Astrocyte (in vitro differentiated cells and primary cell): ENCODE data around the gene OPA1. TPM values are rescaled to one million over a fixed set of nuclear protein-coding genes. Genes with fewer than 3 reads are reported as not detected.
A peak's percentile ranks its signal among the peaks of the same experiment; 100 is the strongest.

ENCODE experiments used
- DNase-seq: peaks from one replicate; pipeline ENCODE4 v3.0.0-alpha.2; 2010; ENCODE audit warnings: low read depth
- FAIRE-seq: peaks from 2 replicates; lab custom pipeline; 2011; peaks lifted over from hg19 to GRCh38; lab: Jason Lieb, UNC
- H2AFZ ChIP-seq: 2 replicates; pipeline ENCODE4 v1.6.0; 2012; ENCODE audit warnings: low read depth, low read length, inconsistent platforms
- H3K27ac ChIP-seq: 2 replicates; pipeline ENCODE4 v1.5.1; 2011; ENCODE audit warnings: low read depth, low read length, inconsistent platforms
- H3K27me3 ChIP-seq: 2 replicates; pipeline ENCODE4 v1.6.0; 2011; ENCODE audit warnings: low read length, inconsistent platforms; ENCODE audit not compliant: insufficient read depth
- H3K36me3 ChIP-seq: 2 replicates; pipeline ENCODE4 v1.5.1; 2011; ENCODE audit warnings: low read length, inconsistent platforms; ENCODE audit not compliant: insufficient read depth
- H3K4me1 ChIP-seq: 2 replicates; pipeline ENCODE4 v1.5.1; 2011; ENCODE audit warnings: low read length, inconsistent platforms; ENCODE audit not compliant: insufficient read depth
- H3K4me2 ChIP-seq: 2 replicates; pipeline ENCODE4 v1.6.0; 2012; ENCODE audit warnings: low read length, inconsistent platforms
- H3K4me3 ChIP-seq: 2 replicates; pipeline ENCODE4 v1.5.1; 2011; ENCODE audit warnings: low read depth, mild to moderate bottlenecking, low read length, inconsistent platforms; ENCODE audit not compliant: insufficient read depth
- H3K79me2 ChIP-seq: 2 replicates; pipeline ENCODE4 v1.6.0; 2012; ENCODE audit warnings: mild to moderate bottlenecking, low read length, inconsistent platforms; ENCODE audit not compliant: insufficient read depth
- H3K9ac ChIP-seq: 2 replicates; pipeline ENCODE4 v1.6.0; 2012; ENCODE audit warnings: mild to moderate bottlenecking, low read length, inconsistent platforms
- H3K9me3 ChIP-seq: 2 replicates; pipeline ENCODE4 v1.5.1; 2012; ENCODE audit warnings: low read depth, mild to moderate bottlenecking, low read length, inconsistent platforms; ENCODE audit not compliant: insufficient read depth
- H4K20me1 ChIP-seq: 2 replicates; pipeline ENCODE4 v1.6.0; 2012; ENCODE audit warnings: low read length, inconsistent platforms; ENCODE audit not compliant: insufficient read depth
- H3K27ac Mint-ChIP-seq: one replicate; pipeline ENCODE4 v1.8.0; 2021; ENCODE audit warnings: mild to moderate bottlenecking, mixed read lengths; ENCODE audit not compliant: unreplicated experiment
- H3K27me3 Mint-ChIP-seq: one replicate; pipeline ENCODE4 v1.8.0; 2021; ENCODE audit warnings: low read depth, mixed read lengths; ENCODE audit not compliant: unreplicated experiment
- H3K36me3 Mint-ChIP-seq: one replicate; pipeline ENCODE4 v1.8.0; 2021; ENCODE audit warnings: low read depth, mixed read lengths; ENCODE audit not compliant: unreplicated experiment
- H3K4me1 Mint-ChIP-seq: one replicate; pipeline ENCODE4 v1.8.0; 2021; ENCODE audit warnings: low read depth, mixed read lengths; ENCODE audit not compliant: unreplicated experiment
- H3K4me3 Mint-ChIP-seq: one replicate; pipeline ENCODE4 v1.8.0; 2021; ENCODE audit warnings: mild to moderate bottlenecking, moderate library complexity, mixed read lengths; ENCODE audit not compliant: unreplicated experiment
- H3K9me3 Mint-ChIP-seq: one replicate; pipeline ENCODE4 v1.8.0; 2021; ENCODE audit warnings: mild to moderate bottlenecking, mixed read lengths; ENCODE audit not compliant: unreplicated experiment
- EZH2 ChIP-seq: IDR thresholded peaks from 2 replicates; pipeline ENCODE4 v1.6.1; 2012; ENCODE audit warnings: mild to moderate bottlenecking, low read length, inconsistent platforms; ENCODE audit not compliant: insufficient read depth
- total RNA-seq: library from RNA; stranded (reverse); gene quantifications from 2 replicates; pipeline ENCODE4 v1.2.1, GENCODE V29; 2021
- TF ChIP-seq, protein P1 (sequence below): IDR thresholded peaks from 2 replicates; pipeline ENCODE4 v1.5.1; 2011; ENCODE audit warnings: low read depth, mild to moderate bottlenecking, inconsistent platforms, low read length, moderate library complexity; ENCODE audit not compliant: insufficient read depth

The OPA1 gene
- total RNA-seq, 1 donor from 2014 or later, result 61.8 TPM

DNA sequence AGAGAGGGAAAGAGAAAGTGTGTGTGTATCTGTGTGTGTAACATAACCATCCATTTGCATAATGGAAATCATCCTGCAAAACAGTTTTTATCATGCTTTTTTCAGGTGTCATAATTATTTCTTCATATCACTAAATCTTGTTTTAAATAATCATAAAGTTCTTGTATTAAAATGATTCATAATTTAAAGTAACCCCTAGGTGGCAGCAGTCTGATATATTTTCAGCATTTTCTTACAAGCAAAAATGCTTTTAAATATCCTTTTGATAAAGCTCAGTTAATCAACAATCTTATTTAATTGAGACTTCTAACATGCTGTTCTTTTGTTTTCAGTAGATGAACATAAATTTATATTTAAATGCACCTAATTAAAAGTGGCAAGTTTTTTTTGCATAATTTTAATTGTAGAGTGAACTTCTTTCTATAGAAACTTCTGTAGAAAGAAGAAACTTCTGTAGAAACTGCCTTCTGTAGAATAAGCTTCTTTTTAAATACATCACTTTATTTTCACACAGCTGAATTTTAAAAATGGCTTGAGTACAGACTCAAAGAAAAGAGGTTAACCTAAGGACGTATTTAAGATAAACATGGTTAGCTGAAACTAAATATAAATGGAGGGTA is 72.5 kb downstream of the OPA1 start:
- Mint-ChIP-seq H3K9me3 (no peaks in the 10 kb centered on the region), H3K27me3 (no peaks in the 10 kb centered on the region), H3K4me1 (no peaks in the 10 kb centered on the region), H3K27ac (no peak overlapping the region), H3K36me3 (peaks cover 15% of the 10 kb centered on the region), H3K4me3 (no peak overlapping the region)
- no peak overlapping the region for H3K4me3 ChIP-seq
- no peaks in the 10 kb centered on the region for H3K9me3 ChIP-seq
- H3K4me2 ChIP-seq, result no peak overlapping the region
- H3K27ac ChIP-seq, result no peak overlapping the region
- FAIRE-seq, result no peak
- peak; percentile 19 for DNase-seq
- H4K20me1 ChIP-seq, result no peaks in the 10 kb centered on the region
- no peaks in the 10 kb centered on the region for H3K4me1 ChIP-seq
- H3K27me3 ChIP-seq, result no peaks in the 10 kb centered on the region
- no peak overlapping the region for H2AFZ ChIP-seq
- TF ChIP-seq, protein P1, sequence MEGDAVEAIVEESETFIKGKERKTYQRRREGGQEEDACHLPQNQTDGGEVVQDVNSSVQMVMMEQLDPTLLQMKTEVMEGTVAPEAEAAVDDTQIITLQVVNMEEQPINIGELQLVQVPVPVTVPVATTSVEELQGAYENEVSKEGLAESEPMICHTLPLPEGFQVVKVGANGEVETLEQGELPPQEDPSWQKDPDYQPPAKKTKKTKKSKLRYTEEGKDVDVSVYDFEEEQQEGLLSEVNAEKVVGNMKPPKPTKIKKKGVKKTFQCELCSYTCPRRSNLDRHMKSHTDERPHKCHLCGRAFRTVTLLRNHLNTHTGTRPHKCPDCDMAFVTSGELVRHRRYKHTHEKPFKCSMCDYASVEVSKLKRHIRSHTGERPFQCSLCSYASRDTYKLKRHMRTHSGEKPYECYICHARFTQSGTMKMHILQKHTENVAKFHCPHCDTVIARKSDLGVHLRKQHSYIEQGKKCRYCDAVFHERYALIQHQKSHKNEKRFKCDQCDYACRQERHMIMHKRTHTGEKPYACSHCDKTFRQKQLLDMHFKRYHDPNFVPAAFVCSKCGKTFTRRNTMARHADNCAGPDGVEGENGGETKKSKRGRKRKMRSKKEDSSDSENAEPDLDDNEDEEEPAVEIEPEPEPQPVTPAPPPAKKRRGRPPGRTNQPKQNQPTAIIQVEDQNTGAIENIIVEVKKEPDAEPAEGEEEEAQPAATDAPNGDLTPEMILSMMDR, result peak; percentile 38
- no peak for TF ChIP-seq EZH2
- no peaks in the 10 kb centered on the region for H3K79me2 ChIP-seq
- H3K9ac ChIP-seq, result no peak overlapping the region
- peaks cover 44% of the 10 kb centered on the region for H3K36me3 ChIP-seq

- no peaks in the 10 kb centered on the region for H3K9me3 ChIP-seq
- H3K27me3 Mint-ChIP-seq, result no peaks in the 10 kb centered on the region
- H3K4me3 Mint-ChIP-seq, result no peak overlapping the region
- TF ChIP-seq, protein P1, result no peak
- TF ChIP-seq EZH2, result no peak
- H3K27me3 ChIP-seq, result no peaks in the 10 kb centered on the region
- H3K9me3 Mint-ChIP-seq, result no peaks in the 10 kb centered on the region
- no peak overlapping the region for H3K27ac Mint-ChIP-seq
- H3K4me1 Mint-ChIP-seq, result peaks cover 5% of the 10 kb centered on the region
- DNase-seq (no peak), FAIRE-seq (no peak)
- no peaks in the 10 kb centered on the region for H4K20me1 ChIP-seq
- no peak overlapping the region for H3K4me3 ChIP-seq
- H3K4me2 ChIP-seq, result no peak overlapping the region
- no peaks in the 10 kb centered on the region for H3K4me1 ChIP-seq
- no peak overlapping the region for H3K9ac ChIP-seq
- H3K36me3 ChIP-seq, result peaks cover 6% of the 10 kb centered on the region
- no peak overlapping the region for H3K27ac ChIP-seq
- H2AFZ ChIP-seq, result no peak overlapping the region
- peaks cover 23% of the 10 kb centered on the region for H3K36me3 Mint-ChIP-seq
- no peaks in the 10 kb centered on the region for H3K79me2 ChIP-seq
Observed at GRCh38 chr3:193673845-193674244, 80.8 kb downstream of the OPA1 start.

GRCh38 chr3:193674714-193675113 is 81.7 kb downstream of the OPA1 start:
- H3K4me2 ChIP-seq, result no peak overlapping the region
- no peaks in the 10 kb centered on the region for H3K79me2 ChIP-seq
- Mint-ChIP-seq H3K4me1 (peaks cover 5% of the 10 kb centered on the region), H3K27me3 (no peaks in the 10 kb centered on the region), H3K9me3 (no peaks in the 10 kb centered on the region), H3K4me3 (no peak overlapping the region), H3K27ac (no peak overlapping the region), H3K36me3 (peaks cover 17% of the 10 kb centered on the region)
- H3K4me3 ChIP-seq, result no peak overlapping the region
- DNase-seq, result no peak
- H3K36me3 ChIP-seq, result peaks cover 6% of the 10 kb centered on the region
- no peaks in the 10 kb centered on the region for H3K9me3 ChIP-seq
- no peaks in the 10 kb centered on the region for H4K20me1 ChIP-seq
- no peaks in the 10 kb centered on the region for H3K4me1 ChIP-seq
- no peak for FAIRE-seq
- no peak overlapping the region for H3K27ac ChIP-seq
- no peak for TF ChIP-seq EZH2
- TF ChIP-seq, protein P1, result no peak
- H2AFZ ChIP-seq, result no peak overlapping the region
- no peaks in the 10 kb centered on the region for H3K27me3 ChIP-seq
- H3K9ac ChIP-seq, result no peak overlapping the region
